ENCODE data around the gene SSBP4. TPM values are rescaled to one million over a fixed set of nuclear protein-coding genes. Genes with fewer than 3 reads are reported as not detected.
"Not testable (repeated sequence)": the region's sequence is repeated elsewhere in the genome, so short reads cannot be mapped to it uniquely, and the experiment has no call there.

Gene SSBP4
- total and polyA plus RNA-seq, 2 donors, result 28.8 to 81.3 TPM

- H3K4me3 ChIP-seq (ENCODE audit: low read depth, low read length), result no peak overlapping the region
- WGBS, result 84% methylated on average over 13 of the region's 13 CpGs
- no peaks in the 10 kb centered on the region for H3K4me1 ChIP-seq (ENCODE audit: insufficient read depth)
- no peaks in the 10 kb centered on the region for H3K36me3 ChIP-seq (ENCODE audit: insufficient read depth)
- no peak overlapping the region for H3K27ac ChIP-seq (ENCODE audit: low read depth)
- no peak for DNase-seq (ENCODE audit: extremely low spot score)
Observed at GRCh38 chr19:18388960-18389725, 30.1 kb upstream of the SSBP4 start.

GRCh38 chr19:18389726-18390064, 29.5 kb upstream of the SSBP4 start:
- H3K36me3 ChIP-seq (ENCODE audit: insufficient read depth), result no peaks in the 10 kb centered on the region
- DNase-seq (ENCODE audit: extremely low spot score), result no peak
- no peaks in the 10 kb centered on the region for H3K4me1 ChIP-seq (ENCODE audit: insufficient read depth)
- no peak overlapping the region for H3K4me3 ChIP-seq (ENCODE audit: low read depth, low read length)
- no peak overlapping the region for H3K27ac ChIP-seq (ENCODE audit: low read depth)

DNA sequence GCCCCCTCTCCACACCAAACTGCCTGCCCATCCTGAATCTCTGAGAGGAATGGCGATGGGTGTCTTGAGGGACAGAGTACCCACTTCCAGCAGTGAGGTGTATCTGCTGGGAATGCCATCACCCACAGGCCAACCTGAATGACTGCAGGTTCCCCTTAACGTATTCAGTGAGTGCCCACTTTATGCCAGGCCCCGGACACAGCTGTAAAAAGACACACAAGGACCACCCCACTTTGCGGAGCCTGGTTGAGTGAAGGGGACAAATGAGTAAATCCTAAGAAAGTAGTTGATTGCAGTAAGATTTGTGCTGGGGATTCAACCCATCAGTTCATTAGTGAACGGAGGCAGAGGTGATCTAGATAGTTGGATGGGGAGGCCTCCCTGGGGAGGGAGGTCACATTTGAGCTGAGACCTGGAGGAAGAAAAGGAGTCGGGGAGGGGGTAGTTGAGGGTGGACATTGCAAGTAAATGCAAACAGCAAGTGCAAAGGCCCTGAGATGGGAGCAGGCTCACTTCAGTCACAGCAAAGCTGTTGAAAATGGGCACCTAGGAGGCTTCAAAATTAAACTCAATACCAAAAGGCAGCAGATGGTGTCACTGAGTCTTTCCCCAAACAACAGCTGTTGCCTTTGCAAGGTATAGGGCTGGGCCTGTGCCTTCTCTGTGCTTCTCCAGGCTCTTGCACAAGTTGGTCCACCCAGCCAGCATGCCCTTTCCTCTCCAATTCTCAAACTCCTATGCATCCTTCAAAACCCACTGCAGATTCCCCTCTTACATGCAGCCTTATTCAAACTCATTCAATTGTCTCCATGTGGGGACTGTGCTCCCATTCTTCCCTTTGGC, 28.9 kb upstream of the SSBP4 start:
- no peak for DNase-seq (ENCODE audit: extremely low spot score)
- Histone ChIP-seq H3K4me3 (ENCODE audit: low read depth, low read length) (no peak overlapping the region), H3K36me3 (ENCODE audit: insufficient read depth) (no peaks in the 10 kb centered on the region), H3K4me1 (ENCODE audit: insufficient read depth) (no peaks in the 10 kb centered on the region), H3K27ac (ENCODE audit: low read depth) (no peak overlapping the region)
- WGBS, result 96% methylated on average over 6 of the region's 6 CpGs

GRCh38 chr19:18391509-18392075, 27.6 kb upstream of the SSBP4 start:
- 83% methylated on average over 9 of the region's 9 CpGs for WGBS

GRCh38 chr19:18392417-18392816, 26.8 kb upstream of the SSBP4 start:
- H3K36me3 ChIP-seq (ENCODE audit: insufficient read depth), result no peaks in the 10 kb centered on the region
- H3K27ac ChIP-seq (ENCODE audit: low read depth), result no peak overlapping the region
- no peak for DNase-seq (ENCODE audit: extremely low spot score)
- H3K4me1 ChIP-seq (ENCODE audit: insufficient read depth), result no peaks in the 10 kb centered on the region
- no peak overlapping the region for H3K4me3 ChIP-seq (ENCODE audit: low read depth, low read length)
- 49% methylated on average over 11 of the region's 11 CpGs for WGBS

More at GRCh38 chr19:18391509-18392075, 27.6 kb upstream of the SSBP4 start:
- Histone ChIP-seq H3K27ac (ENCODE audit: low read depth) (no peak overlapping the region), H3K4me3 (ENCODE audit: low read depth, low read length) (no peak overlapping the region), H3K36me3 (ENCODE audit: insufficient read depth) (no peaks in the 10 kb centered on the region), H3K4me1 (ENCODE audit: insufficient read depth) (no peaks in the 10 kb centered on the region)
- no peak for DNase-seq (ENCODE audit: extremely low spot score)

DNA sequence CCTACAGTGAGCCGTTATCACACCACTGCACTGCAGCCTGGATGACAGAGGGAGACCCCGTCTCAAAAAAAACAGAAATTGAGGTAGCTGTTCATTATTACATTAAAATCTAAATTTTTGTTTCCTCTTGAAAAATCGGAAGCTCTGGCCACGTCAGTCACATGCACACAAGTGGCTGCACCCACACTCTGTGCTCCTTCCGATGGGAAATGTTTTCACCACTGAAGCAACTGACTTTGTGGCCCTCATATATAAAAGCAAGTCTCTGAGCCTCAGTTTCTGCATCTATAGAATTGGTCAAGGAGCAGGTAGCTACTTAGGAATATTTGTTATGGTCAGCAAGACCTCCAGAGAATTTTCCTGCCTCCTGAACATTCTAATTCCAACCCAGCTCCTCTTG, 26.3 kb upstream of the SSBP4 start:
- Histone ChIP-seq H3K4me3 (ENCODE audit: low read depth, low read length) (no peak overlapping the region), H3K27ac (ENCODE audit: low read depth) (no peak overlapping the region), H3K4me1 (ENCODE audit: insufficient read depth) (no peaks in the 10 kb centered on the region), H3K36me3 (ENCODE audit: insufficient read depth) (no peaks in the 10 kb centered on the region)
- DNase-seq (ENCODE audit: extremely low spot score), result no peak
- 83% methylated on average over 5 of the region's 5 CpGs for WGBS

GRCh38 chr19:18393836-18394235, 25.4 kb upstream of the SSBP4 start:
- no peaks in the 10 kb centered on the region for H3K4me1 ChIP-seq (ENCODE audit: insufficient read depth)
- H3K27ac ChIP-seq (ENCODE audit: low read depth), result no peak overlapping the region
- no peaks in the 10 kb centered on the region for H3K36me3 ChIP-seq (ENCODE audit: insufficient read depth)
- 60% methylated on average over 7 of the region's 7 CpGs for WGBS
- no peak overlapping the region for H3K4me3 ChIP-seq (ENCODE audit: low read depth, low read length)
- no peak for DNase-seq (ENCODE audit: extremely low spot score)

GRCh38 chr19:18396471-18397241, 22.5 kb upstream of the SSBP4 start:
- DNase-seq (ENCODE audit: extremely low spot score), result no peak
- 68% methylated on average over 37 of the region's 37 CpGs for WGBS
- H3K4me1 ChIP-seq (ENCODE audit: insufficient read depth), result no peaks in the 10 kb centered on the region
- H3K4me3 ChIP-seq (ENCODE audit: low read depth, low read length), result no peak overlapping the region
- H3K27ac ChIP-seq (ENCODE audit: low read depth), result no peak overlapping the region
- no peaks in the 10 kb centered on the region for H3K36me3 ChIP-seq (ENCODE audit: insufficient read depth)

- Histone ChIP-seq H3K27ac (ENCODE audit: low read depth) (no peak within 1 kb of the TSS), H3K4me1 (ENCODE audit: insufficient read depth) (no peaks in the 10 kb centered on the region), H3K36me3 (ENCODE audit: insufficient read depth) (no peaks in the 10 kb centered on the region), H3K4me3 (ENCODE audit: low read depth, low read length) (no peak within 1 kb of the TSS)
- no peak for DNase-seq (ENCODE audit: extremely low spot score)
- 16% methylated on average over 33 of the region's 33 CpGs for whole genome bisulfite sequencing
Observed at GRCh38 chr19:18397242-18398202, 21.7 kb upstream of the SSBP4 start, which contains the start of gene LRRC25. Gene LRRC25, minus strand, starts transcription at chr19:18397622. Its CDS starts 659 bp downstream, at chr19:18396963.

DNA sequence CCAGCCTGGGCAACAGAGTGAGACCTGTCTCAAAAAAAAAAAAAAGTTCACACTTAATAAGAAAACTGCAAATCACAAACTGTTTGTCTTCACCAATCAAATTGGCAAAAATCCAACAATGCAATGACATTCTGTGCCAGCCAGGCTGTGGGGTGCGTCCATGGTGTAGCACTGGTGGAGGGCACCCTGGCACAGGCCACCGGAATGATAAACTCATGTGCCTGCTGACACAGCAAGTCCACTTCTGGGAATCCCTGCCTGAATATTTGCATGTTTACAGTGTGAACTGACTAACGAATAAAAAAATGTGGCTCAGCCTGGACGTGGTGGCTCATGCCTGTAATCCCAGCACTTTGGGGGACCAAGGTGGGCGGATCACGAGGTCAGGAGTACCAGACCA, 20.2 kb upstream of the SSBP4 start:
- no peaks in the 10 kb centered on the region for H3K36me3 ChIP-seq (ENCODE audit: insufficient read depth)
- WGBS, result 43% methylated on average over 6 of the region's 6 CpGs
- H3K4me1 ChIP-seq (ENCODE audit: insufficient read depth), result no peaks in the 10 kb centered on the region
- no peak overlapping the region for H3K4me3 ChIP-seq (ENCODE audit: low read depth, low read length)
- DNase-seq (ENCODE audit: extremely low spot score), result no peak
- H3K27ac ChIP-seq (ENCODE audit: low read depth), result no peak overlapping the region

DNA sequence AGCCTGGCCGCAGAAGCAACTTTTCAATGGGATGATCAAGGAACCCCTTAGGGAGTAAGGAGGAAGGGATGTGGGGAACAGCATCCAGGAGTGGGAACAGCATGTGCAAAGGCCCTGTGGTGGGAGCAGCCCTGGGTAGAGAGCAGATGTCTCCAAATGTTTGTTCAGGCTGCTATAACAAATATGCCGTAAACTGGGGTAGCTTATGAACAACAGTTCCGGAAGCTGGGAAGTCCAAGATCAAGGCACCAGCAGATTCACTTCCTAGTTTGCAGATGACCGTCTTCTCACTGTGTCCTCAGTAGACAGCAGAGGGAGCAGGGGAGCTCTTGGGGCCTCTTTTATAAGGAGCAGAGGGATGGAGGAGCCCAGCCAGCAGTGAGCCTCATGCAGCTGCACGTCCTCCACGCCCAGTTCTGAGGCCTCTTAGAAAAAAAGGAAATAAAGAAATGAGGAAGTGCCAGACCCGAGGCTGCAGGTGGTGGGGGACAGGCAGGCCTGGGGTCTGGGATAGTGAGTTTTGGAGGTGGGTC, 17.6 kb upstream of the SSBP4 start:
- H3K27ac ChIP-seq (ENCODE audit: low read depth), result no peak overlapping the region
- no peak overlapping the region for H3K4me3 ChIP-seq (ENCODE audit: low read depth, low read length)
- H3K4me1 ChIP-seq (ENCODE audit: insufficient read depth), result no peaks in the 10 kb centered on the region
- H3K36me3 ChIP-seq (ENCODE audit: insufficient read depth), result no peaks in the 10 kb centered on the region
- 49% methylated on average over 7 of the region's 7 CpGs for WGBS
- peak; percentile 78 for DNase-seq (ENCODE audit: extremely low spot score)

GRCh38 chr19:18402455-18403248, 16.5 kb upstream of the SSBP4 start:
- WGBS, result 60% methylated on average over 18 of the region's 18 CpGs
- H3K4me1 ChIP-seq (ENCODE audit: insufficient read depth); DNase-seq (ENCODE audit: extremely low spot score); H3K4me3 ChIP-seq (ENCODE audit: low read depth, low read length); H3K36me3 ChIP-seq (ENCODE audit: insufficient read depth); H3K27ac ChIP-seq (ENCODE audit: low read depth): not testable (repeated sequence)

Data from urinary bladder (tissue), 4 donors.